Measurements from ENCODE around the gene IRAK2. TPM values are rescaled to one million over a fixed set of nuclear protein-coding genes. Genes with fewer than 3 reads are reported as not detected.

Gene IRAK2
- total RNA-seq, 1 experiment from 2014 or later: 0.04 TPM

- Histone ChIP-seq H3K9me3 (ENCODE audit: low read length) (no peaks in the 10 kb centered on the region), H3K4me2 (ENCODE audit: low read depth, low read length, poor library complexity, severe bottlenecking) (no peak overlapping the region), H3K79me2 (ENCODE audit: low read length) (no peaks in the 10 kb centered on the region), H3K4me3 (ENCODE audit: low read length) (no peak overlapping the region), H4K20me1 (ENCODE audit: insufficient read depth, low read depth, low read length) (no peaks in the 10 kb centered on the region), H2AFZ (ENCODE audit: low read length) (no peak overlapping the region), H3K4me1 (ENCODE audit: low read length) (peaks cover 28% of the 10 kb centered on the region), H3K36me3 (ENCODE audit: insufficient read depth, low read length) (no peaks in the 10 kb centered on the region), H3K9ac (ENCODE audit: low read length) (no peak overlapping the region), H3K9me2 (replicated peaks; ENCODE audit: insufficient read depth, low read length) (no peaks in the 10 kb centered on the region), H3K27ac (ENCODE audit: low read length) (no peak overlapping the region), H3K27me3 (ENCODE audit: low read length) (no peaks in the 10 kb centered on the region)
- no peak for DNase-seq
Measured at GRCh38 chr3:10229576-10229975, 64.9 kb downstream of the IRAK2 start.

GRCh38 chr3:10232137-10232536, 67.4 kb downstream of the IRAK2 start:
- Histone ChIP-seq H3K27me3 (ENCODE audit: low read length) (no peaks in the 10 kb centered on the region), H4K20me1 (ENCODE audit: insufficient read depth, low read depth, low read length) (no peaks in the 10 kb centered on the region), H3K4me2 (ENCODE audit: low read depth, low read length, poor library complexity, severe bottlenecking) (no peak overlapping the region), H3K79me2 (ENCODE audit: low read length) (no peaks in the 10 kb centered on the region), H3K9me2 (replicated peaks; ENCODE audit: insufficient read depth, low read length) (no peaks in the 10 kb centered on the region), H3K4me1 (ENCODE audit: low read length) (peaks cover 6% of the 10 kb centered on the region), H3K9ac (ENCODE audit: low read length) (no peak overlapping the region), H3K27ac (ENCODE audit: low read length) (no peak overlapping the region), H3K9me3 (ENCODE audit: low read length) (no peaks in the 10 kb centered on the region), H2AFZ (ENCODE audit: low read length) (no peak overlapping the region), H3K4me3 (ENCODE audit: low read length) (no peak overlapping the region), H3K36me3 (ENCODE audit: insufficient read depth, low read length) (no peaks in the 10 kb centered on the region)
- no peak for DNase-seq

GRCh38 chr3:10233988-10234387, 69.3 kb downstream of the IRAK2 start:
- Histone ChIP-seq H3K4me3 (ENCODE audit: low read length) (no peak overlapping the region), H4K20me1 (ENCODE audit: insufficient read depth, low read depth, low read length) (no peaks in the 10 kb centered on the region), H3K9me3 (ENCODE audit: low read length) (no peaks in the 10 kb centered on the region), H3K79me2 (ENCODE audit: low read length) (no peaks in the 10 kb centered on the region), H2AFZ (ENCODE audit: low read length) (no peak overlapping the region), H3K9ac (ENCODE audit: low read length) (no peak overlapping the region), H3K36me3 (ENCODE audit: insufficient read depth, low read length) (no peaks in the 10 kb centered on the region), H3K9me2 (replicated peaks; ENCODE audit: insufficient read depth, low read length) (no peaks in the 10 kb centered on the region), H3K27me3 (ENCODE audit: low read length) (no peaks in the 10 kb centered on the region), H3K4me1 (ENCODE audit: low read length) (peaks cover 4% of the 10 kb centered on the region), H3K27ac (ENCODE audit: low read length) (no peak overlapping the region), H3K4me2 (ENCODE audit: low read depth, low read length, poor library complexity, severe bottlenecking) (no peak overlapping the region)
- DNase-seq: no peak

GRCh38 chr3:10234526-10235230, 70.0 kb downstream of the IRAK2 start:
- H3K27me3 ChIP-seq (ENCODE audit: low read length): no peaks in the 10 kb centered on the region
- no peak overlapping the region for H3K9ac ChIP-seq (ENCODE audit: low read length)
- H3K4me3 ChIP-seq (ENCODE audit: low read length): no peak overlapping the region
- H3K4me2 ChIP-seq (ENCODE audit: low read depth, low read length, poor library complexity, severe bottlenecking): no peak overlapping the region
- no peaks in the 10 kb centered on the region for H3K36me3 ChIP-seq (ENCODE audit: insufficient read depth, low read length)
- H4K20me1 ChIP-seq (ENCODE audit: insufficient read depth, low read depth, low read length): no peaks in the 10 kb centered on the region
- H3K4me1 ChIP-seq (ENCODE audit: low read length): peaks cover 4% of the 10 kb centered on the region
- H3K9me2 ChIP-seq (replicated peaks; ENCODE audit: insufficient read depth, low read length): no peaks in the 10 kb centered on the region
- H3K79me2 ChIP-seq (ENCODE audit: low read length): no peaks in the 10 kb centered on the region
- no peak for DNase-seq
- no peak overlapping the region for H3K27ac ChIP-seq (ENCODE audit: low read length)
- no peaks in the 10 kb centered on the region for H3K9me3 ChIP-seq (ENCODE audit: low read length)
- no peak overlapping the region for H2AFZ ChIP-seq (ENCODE audit: low read length)

GRCh38 chr3:10235551-10235950, 70.8 kb downstream of the IRAK2 start:
- Histone ChIP-seq H3K27me3 (ENCODE audit: low read length) (no peaks in the 10 kb centered on the region), H3K9me2 (replicated peaks; ENCODE audit: insufficient read depth, low read length) (no peaks in the 10 kb centered on the region), H3K9me3 (ENCODE audit: low read length) (no peaks in the 10 kb centered on the region), H2AFZ (ENCODE audit: low read length) (no peak overlapping the region), H3K4me1 (ENCODE audit: low read length) (peaks cover 4% of the 10 kb centered on the region), H3K27ac (ENCODE audit: low read length) (no peak overlapping the region), H3K4me3 (ENCODE audit: low read length) (no peak overlapping the region), H3K4me2 (ENCODE audit: low read depth, low read length, poor library complexity, severe bottlenecking) (no peak overlapping the region), H3K36me3 (ENCODE audit: insufficient read depth, low read length) (no peaks in the 10 kb centered on the region), H3K9ac (ENCODE audit: low read length) (no peak overlapping the region), H3K79me2 (ENCODE audit: low read length) (no peaks in the 10 kb centered on the region), H4K20me1 (ENCODE audit: insufficient read depth, low read depth, low read length) (no peaks in the 10 kb centered on the region)
- DNase-seq: no peak

GRCh38 chr3:10238345-10239183, 73.8 kb downstream of the IRAK2 start:
- Histone ChIP-seq H3K27ac (ENCODE audit: low read length) (no peak overlapping the region), H3K4me2 (ENCODE audit: low read depth, low read length, poor library complexity, severe bottlenecking) (no peak overlapping the region), H3K36me3 (ENCODE audit: insufficient read depth, low read length) (no peaks in the 10 kb centered on the region), H2AFZ (ENCODE audit: low read length) (no peak overlapping the region), H3K4me1 (ENCODE audit: low read length) (peaks cover 4% of the 10 kb centered on the region), H3K9me3 (ENCODE audit: low read length) (no peaks in the 10 kb centered on the region), H3K4me3 (ENCODE audit: low read length) (no peak overlapping the region), H3K79me2 (ENCODE audit: low read length) (no peaks in the 10 kb centered on the region), H3K9ac (ENCODE audit: low read length) (no peak overlapping the region), H3K9me2 (replicated peaks; ENCODE audit: insufficient read depth, low read length) (no peaks in the 10 kb centered on the region), H3K27me3 (ENCODE audit: low read length) (no peaks in the 10 kb centered on the region), H4K20me1 (ENCODE audit: insufficient read depth, low read depth, low read length) (no peaks in the 10 kb centered on the region)
- DNase-seq: no peak

GRCh38 chr3:10240799-10241198, 76.1 kb downstream of the IRAK2 start:
- H3K9me3 ChIP-seq (ENCODE audit: low read length): peaks cover 4% of the 10 kb centered on the region; the same call in 1 of the 2 replicates
- no peak overlapping the region for H2AFZ ChIP-seq (ENCODE audit: low read length)
- H3K9ac ChIP-seq (ENCODE audit: low read length): no peak overlapping the region
- no peaks in the 10 kb centered on the region for H3K79me2 ChIP-seq (ENCODE audit: low read length)
- no peaks in the 10 kb centered on the region for H4K20me1 ChIP-seq (ENCODE audit: insufficient read depth, low read depth, low read length)
- H3K4me1 ChIP-seq (ENCODE audit: low read length): no peaks in the 10 kb centered on the region
- H3K27ac ChIP-seq (ENCODE audit: low read length): no peak overlapping the region
- H3K36me3 ChIP-seq (ENCODE audit: insufficient read depth, low read length): no peaks in the 10 kb centered on the region
- no peak overlapping the region for H3K4me3 ChIP-seq (ENCODE audit: low read length)
- H3K27me3 ChIP-seq (ENCODE audit: low read length): no peaks in the 10 kb centered on the region
- H3K9me2 ChIP-seq (replicated peaks; ENCODE audit: insufficient read depth, low read length): no peaks in the 10 kb centered on the region
- no peak overlapping the region for H3K4me2 ChIP-seq (ENCODE audit: low read depth, low read length, poor library complexity, severe bottlenecking)
- no peak for DNase-seq

- no peak overlapping the region for H3K4me3 ChIP-seq (ENCODE audit: low read length)
- peak overlapping the region; percentile 62; the same call in 1 of the 2 replicates for H2AFZ ChIP-seq (ENCODE audit: low read length)
- H3K4me1 ChIP-seq (ENCODE audit: low read length): peaks cover under 1% of the 10 kb centered on the region
- H3K27me3 ChIP-seq (ENCODE audit: low read length): no peaks in the 10 kb centered on the region
- DNase-seq: no peak
- H3K4me2 ChIP-seq (ENCODE audit: low read depth, low read length, poor library complexity, severe bottlenecking): no peak overlapping the region
- no peaks in the 10 kb centered on the region for H3K36me3 ChIP-seq (ENCODE audit: insufficient read depth, low read length)
- no peaks in the 10 kb centered on the region for H3K9me2 ChIP-seq (replicated peaks; ENCODE audit: insufficient read depth, low read length)
- H3K9ac ChIP-seq (ENCODE audit: low read length): no peak overlapping the region
- H3K79me2 ChIP-seq (ENCODE audit: low read length): no peaks in the 10 kb centered on the region
- H3K9me3 ChIP-seq (ENCODE audit: low read length): peaks cover 8% of the 10 kb centered on the region
- H3K27ac ChIP-seq (ENCODE audit: low read length): no peak overlapping the region
- no peaks in the 10 kb centered on the region for H4K20me1 ChIP-seq (ENCODE audit: insufficient read depth, low read depth, low read length)
Measured at GRCh38 chr3:10242182-10243065, 77.7 kb downstream of the IRAK2 start.
